GM23248 (cell line): ENCODE results near the gene GATAD2A.

Experiments used
- EZH2 ChIP-seq: fragments of 200-600 bp; sonication (generic); IDR thresholded peaks from 2 replicates; pipeline ENCODE4 v1.6.1; 2018; ENCODE audit warnings: antibody characterized with exemption, mild to moderate bottlenecking; ENCODE audit not compliant: insufficient read depth, poor library complexity, severe bottlenecking
- EZH2phosphoT487 ChIP-seq: fragments of 200-600 bp; sonication (generic); IDR thresholded peaks from 2 replicates; pipeline ENCODE4 v1.6.1; 2018; ENCODE audit warnings: antibody characterized with exemption, moderate library complexity, mild to moderate bottlenecking, low read depth; ENCODE audit not compliant: insufficient read depth

- TF ChIP-seq EZH2, result no peak
- TF ChIP-seq EZH2phosphoT487, result no peak
These were observed 13.2 kb downstream of the GATAD2A start for GRCh38 chr19:19418555-19419260.
